C4-2B (cell line): ENCODE data around the gene KCNA5.

ENCODE experiments used
- H3K27ac ChIP-seq: fragments of 450-650 bp; 2 replicates; pipeline ENCODE4 v1.5.1; 2017
- CTCF ChIP-seq: fragments of 450-650 bp; conservative IDR thresholded peaks from 2 replicates; pipeline ENCODE4 v1.5.1; 2017; ENCODE audit warnings: mild to moderate bottlenecking
- ZFX ChIP-seq: fragments of 450-650 bp; IDR thresholded peaks from 2 replicates; pipeline ENCODE4 v1.6.1; 2017

The KCNA5 gene

GRCh38 chr12:5035618-5036017, 8.1 kb upstream of the KCNA5 start:
- H3K27ac ChIP-seq = no peak overlapping the region

GRCh38 chr12:5036031-5036430, 7.6 kb upstream of the KCNA5 start:
- TF ChIP-seq CTCF (no peak), ZFX (no peak)
- no peak overlapping the region for H3K27ac ChIP-seq

More at GRCh38 chr12:5035618-5036017, 8.1 kb upstream of the KCNA5 start:
- TF ChIP-seq CTCF (no peak), ZFX (no peak)

GRCh38 chr12:5037795-5038357, 5.8 kb upstream of the KCNA5 start:
- H3K27ac ChIP-seq = no peak overlapping the region
- TF ChIP-seq CTCF (no peak), ZFX (no peak)

- TF ChIP-seq CTCF (no peak), ZFX (no peak)
- H3K27ac ChIP-seq = no peak overlapping the region
Measured at GRCh38 chr12:5038781-5039311, 4.8 kb upstream of the KCNA5 start.

- H3K27ac ChIP-seq = no peak overlapping the region
- TF ChIP-seq CTCF = no peak
- TF ChIP-seq ZFX = no peak
Measured at GRCh38 chr12:5039815-5040214, 3.9 kb upstream of the KCNA5 start.

GRCh38 chr12:5040368-5040767, 3.3 kb upstream of the KCNA5 start:
- H3K27ac ChIP-seq = no peak overlapping the region
- TF ChIP-seq CTCF (no peak), ZFX (no peak)

- no peak overlapping the region for H3K27ac ChIP-seq
- TF ChIP-seq CTCF (no peak), ZFX (no peak)
Measured at GRCh38 chr12:5044420-5045295, 979 bp downstream of the KCNA5 start.
